ENCODE data around the gene MMP21. TPM values are rescaled to one million over a fixed set of nuclear protein-coding genes. Genes with fewer than 3 reads are reported as not detected.
A peak's percentile ranks its signal among the peaks of the same experiment; 100 is the strongest.

Gene MMP21
- total and polyA plus RNA-seq, 3 experiments from 2014 or later: 0.11 TPM; not detected in 2

GRCh38 chr10:125783957-125784356, 8.3 kb upstream of the MMP21 start:
- ChIA-PET POLR2A (interaction anchor here (0.7 kb wide), 1 partner anchor 37 kb away, joined by 3 read pairs; no protein-coding TSS in a partner anchor), CTCF (no interaction called here)
- no peak overlapping the region for H3K4me3 Mint-ChIP-seq
- H3K9me3 Mint-ChIP-seq: peaks cover 0 to 2% (median 0%) of the 10 kb centered on the region in 5 donors
- H3K27ac ChIP-seq (ENCODE audit: low read depth, low read length): no peak overlapping the region
- H3K27ac Mint-ChIP-seq: peak overlapping the region in 1 of 8 donors; percentile 75
- H3K4me1 Mint-ChIP-seq: peaks cover 17 to 21% (median 20%) of the 10 kb centered on the region in 3 donors
- no peaks in the 10 kb centered on the region for H3K27me3 Mint-ChIP-seq
- H3K36me3 ChIP-seq (ENCODE audit: insufficient read depth, low read length): no peaks in the 10 kb centered on the region
- no peak for DNase-seq
- H3K4me3 ChIP-seq (ENCODE audit: low read length): no peak overlapping the region
- no peaks in the 10 kb centered on the region for H3K9me3 ChIP-seq (ENCODE audit: low read length)
- peaks cover 10% of the 10 kb centered on the region for H3K4me1 ChIP-seq (ENCODE audit: insufficient read depth, low read length)
- no peaks in the 10 kb centered on the region for H3K27me3 ChIP-seq (ENCODE audit: insufficient read depth, low read length, poor library complexity, severe bottlenecking)
- H3K36me3 Mint-ChIP-seq: peaks cover 0 to 16% (median 3%) of the 10 kb centered on the region in 3 donors

- peaks cover 7% of the 10 kb centered on the region for H3K4me1 ChIP-seq (ENCODE audit: insufficient read depth, low read length)
- ChIA-PET CTCF (no interaction called here), POLR2A (no interaction called here)
- no peaks in the 10 kb centered on the region for H3K36me3 ChIP-seq (ENCODE audit: insufficient read depth, low read length)
- Mint-ChIP-seq H3K27ac (no peak overlapping the region), H3K4me1 (peaks cover 13 to 18% (median 15%) of the 10 kb centered on the region in 3 donors), H3K36me3 (peaks cover 0 to 11% (median 3%) of the 10 kb centered on the region in 3 donors), H3K27me3 (no peaks in the 10 kb centered on the region), H3K9me3 (peaks cover 0 to 2% (median 0%) of the 10 kb centered on the region in 5 donors), H3K4me3 (no peak overlapping the region)
- no peaks in the 10 kb centered on the region for H3K9me3 ChIP-seq (ENCODE audit: low read length)
- H3K27me3 ChIP-seq (ENCODE audit: insufficient read depth, low read length, poor library complexity, severe bottlenecking): no peaks in the 10 kb centered on the region
- H3K27ac ChIP-seq (ENCODE audit: low read depth, low read length): no peak overlapping the region
- DNase-seq: no peak
- H3K4me3 ChIP-seq (ENCODE audit: low read length): no peak overlapping the region
Observed at GRCh38 chr10:125783408-125783807, 7.8 kb upstream of the MMP21 start.

GRCh38 chr10:125782616-125783015, 7.0 kb upstream of the MMP21 start:
- POLR2A ChIA-PET: no interaction called here
- no peak overlapping the region for H3K27ac Mint-ChIP-seq
- H3K36me3 ChIP-seq (ENCODE audit: insufficient read depth, low read length): no peaks in the 10 kb centered on the region
- DNase-seq: no peak
- no peaks in the 10 kb centered on the region for H3K27me3 ChIP-seq (ENCODE audit: insufficient read depth, low read length, poor library complexity, severe bottlenecking)
- peaks cover 5 to 10% (median 7%) of the 10 kb centered on the region in 3 donors for H3K4me1 Mint-ChIP-seq
- no peaks in the 10 kb centered on the region for H3K4me1 ChIP-seq (ENCODE audit: insufficient read depth, low read length)
- no peak overlapping the region for H3K27ac ChIP-seq (ENCODE audit: low read depth, low read length)
- peaks cover 0 to 2% (median 0%) of the 10 kb centered on the region in 5 donors for H3K9me3 Mint-ChIP-seq
- CTCF ChIA-PET: no interaction called here
- H3K36me3 Mint-ChIP-seq: peaks cover 0 to 5% (median 3%) of the 10 kb centered on the region in 3 donors
- H3K27me3 Mint-ChIP-seq: no peaks in the 10 kb centered on the region
- H3K4me3 Mint-ChIP-seq: no peak overlapping the region
- H3K9me3 ChIP-seq (ENCODE audit: low read length): no peaks in the 10 kb centered on the region
- H3K4me3 ChIP-seq (ENCODE audit: low read length): no peak overlapping the region

- peaks cover 0 to 3% (median 2%) of the 10 kb centered on the region in 3 donors for H3K36me3 Mint-ChIP-seq
- no peaks in the 10 kb centered on the region for H3K27me3 Mint-ChIP-seq
- peak overlapping the region in 1 of 8 donors; percentile 50 for H3K27ac Mint-ChIP-seq
- peaks cover under 1 to 5% (median 1%) of the 10 kb centered on the region in 3 donors for H3K4me1 Mint-ChIP-seq
- ChIA-PET POLR2A (no interaction called here), CTCF (no interaction called here)
- no peaks in the 10 kb centered on the region for H3K4me1 ChIP-seq (ENCODE audit: insufficient read depth, low read length)
- DNase-seq: no peak
- no peaks in the 10 kb centered on the region for H3K27me3 ChIP-seq (ENCODE audit: insufficient read depth, low read length, poor library complexity, severe bottlenecking)
- peaks cover 0 to 2% (median 0%) of the 10 kb centered on the region in 5 donors for H3K9me3 Mint-ChIP-seq
- no peak overlapping the region for H3K27ac ChIP-seq (ENCODE audit: low read depth, low read length)
- H3K36me3 ChIP-seq (ENCODE audit: insufficient read depth, low read length): no peaks in the 10 kb centered on the region
- no peak overlapping the region for H3K4me3 Mint-ChIP-seq
- no peaks in the 10 kb centered on the region for H3K9me3 ChIP-seq (ENCODE audit: low read length)
- no peak overlapping the region for H3K4me3 ChIP-seq (ENCODE audit: low read length)
Observed at GRCh38 chr10:125782054-125782453, 6.4 kb upstream of the MMP21 start.

DNA sequence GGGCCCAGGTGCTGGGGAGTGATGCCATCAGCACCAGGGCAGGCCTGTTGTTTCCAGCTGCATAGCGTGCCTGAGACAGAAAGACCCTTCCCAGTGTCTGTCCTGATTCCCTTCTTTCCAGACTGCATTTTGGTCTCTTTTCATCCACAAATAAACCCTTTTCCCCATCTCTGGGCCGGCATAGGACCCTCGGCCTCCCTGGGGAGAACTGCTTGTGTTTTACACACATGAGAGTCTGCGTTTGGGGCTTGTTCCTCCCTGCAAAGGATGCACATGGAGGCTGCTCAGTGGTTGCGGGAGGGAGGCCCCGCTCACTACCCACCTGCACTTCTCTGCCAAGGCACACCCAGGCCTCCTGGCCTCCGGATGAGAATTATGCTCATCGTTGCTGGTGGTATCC, 5.8 kb upstream of the MMP21 start:
- Mint-ChIP-seq H3K36me3 (peaks cover 0 to 3% (median 0%) of the 10 kb centered on the region in 3 donors), H3K4me1 (no peaks in the 10 kb centered on the region), H3K27me3 (no peaks in the 10 kb centered on the region), H3K4me3 (no peak overlapping the region), H3K9me3 (peaks cover 0 to 1% (median 0%) of the 10 kb centered on the region in 5 donors), H3K27ac (no peak overlapping the region)
- DNase-seq: no peak
- ChIA-PET POLR2A (interaction anchor here (1.0 kb wide), 1 partner anchor 17 kb away, joined by 3 read pairs; no protein-coding TSS in a partner anchor), CTCF (no interaction called here)
- Histone ChIP-seq H3K36me3 (ENCODE audit: insufficient read depth, low read length) (no peaks in the 10 kb centered on the region), H3K9me3 (ENCODE audit: low read length) (no peaks in the 10 kb centered on the region), H3K4me1 (ENCODE audit: insufficient read depth, low read length) (no peaks in the 10 kb centered on the region), H3K4me3 (ENCODE audit: low read length) (no peak overlapping the region), H3K27ac (ENCODE audit: low read depth, low read length) (no peak overlapping the region), H3K27me3 (ENCODE audit: insufficient read depth, low read length, poor library complexity, severe bottlenecking) (no peaks in the 10 kb centered on the region)

- H3K4me3 Mint-ChIP-seq: no peak overlapping the region
- Histone ChIP-seq H3K4me3 (ENCODE audit: low read length) (no peak overlapping the region), H3K36me3 (ENCODE audit: insufficient read depth, low read length) (no peaks in the 10 kb centered on the region), H3K9me3 (ENCODE audit: low read length) (no peaks in the 10 kb centered on the region), H3K27ac (ENCODE audit: low read depth, low read length) (no peak overlapping the region), H3K27me3 (ENCODE audit: insufficient read depth, low read length, poor library complexity, severe bottlenecking) (no peaks in the 10 kb centered on the region), H3K4me1 (ENCODE audit: insufficient read depth, low read length) (no peaks in the 10 kb centered on the region)
- no peak overlapping the region for H3K27ac Mint-ChIP-seq
- H3K36me3 Mint-ChIP-seq: no peaks in the 10 kb centered on the region
- ChIA-PET POLR2A (no interaction called here), CTCF (no interaction called here)
- no peak for DNase-seq
- H3K4me1 Mint-ChIP-seq: no peaks in the 10 kb centered on the region
- peaks cover 0 to 1% (median 0%) of the 10 kb centered on the region in 5 donors for H3K9me3 Mint-ChIP-seq
- H3K27me3 Mint-ChIP-seq: no peaks in the 10 kb centered on the region
Observed at GRCh38 chr10:125779403-125780327, 4.0 kb upstream of the MMP21 start.

DNA sequence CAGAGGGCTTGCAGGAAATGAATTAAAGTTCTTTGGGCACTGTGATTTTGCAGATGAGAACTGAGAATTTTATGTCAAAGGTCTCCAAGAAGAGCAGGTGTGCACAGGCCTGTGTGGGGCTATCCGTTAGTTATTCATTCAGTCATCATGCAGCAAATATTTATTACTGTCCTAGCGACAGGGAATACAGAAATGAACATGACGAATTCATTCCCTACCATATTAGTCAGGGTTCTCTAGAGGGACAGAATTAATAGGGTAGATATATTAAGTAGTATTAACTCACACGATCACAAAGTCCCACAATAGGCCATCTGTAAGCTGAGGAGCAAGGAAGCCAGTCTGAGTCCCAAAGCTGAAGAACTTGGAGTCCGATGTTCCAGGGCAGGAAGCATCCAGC, 2.9 kb upstream of the MMP21 start:
- Mint-ChIP-seq H3K27ac (no peak overlapping the region), H3K4me1 (no peaks in the 10 kb centered on the region), H3K36me3 (peaks cover 0 to 2% (median 0%) of the 10 kb centered on the region in 3 donors), H3K27me3 (no peaks in the 10 kb centered on the region), H3K9me3 (peaks cover 0 to 1% (median 0%) of the 10 kb centered on the region in 5 donors), H3K4me3 (no peak overlapping the region)
- CTCF ChIA-PET: no interaction called here
- Histone ChIP-seq H3K27me3 (ENCODE audit: insufficient read depth, low read length, poor library complexity, severe bottlenecking) (no peaks in the 10 kb centered on the region), H3K4me3 (ENCODE audit: low read length) (no peak overlapping the region), H3K36me3 (ENCODE audit: insufficient read depth, low read length) (no peaks in the 10 kb centered on the region), H3K27ac (ENCODE audit: low read depth, low read length) (no peak overlapping the region), H3K9me3 (ENCODE audit: low read length) (no peaks in the 10 kb centered on the region), H3K4me1 (ENCODE audit: insufficient read depth, low read length) (no peaks in the 10 kb centered on the region)
- POLR2A ChIA-PET: no interaction called here
- DNase-seq: no peak

- H3K4me1 Mint-ChIP-seq: no peaks in the 10 kb centered on the region
- H3K27me3 Mint-ChIP-seq: peaks cover 0 to 4% of the 10 kb centered on the region in 2 donors
- CTCF ChIA-PET: no interaction called here
- H3K9me3 Mint-ChIP-seq: peaks cover 0 to 1% (median 0%) of the 10 kb centered on the region in 5 donors
- H3K4me1 ChIP-seq (ENCODE audit: insufficient read depth, low read length): no peaks in the 10 kb centered on the region
- H3K36me3 Mint-ChIP-seq: peaks cover 0 to 2% (median 0%) of the 10 kb centered on the region in 3 donors
- H3K27ac Mint-ChIP-seq: no peak overlapping the region
- POLR2A ChIA-PET: no interaction called here
- H3K27me3 ChIP-seq (ENCODE audit: insufficient read depth, low read length, poor library complexity, severe bottlenecking): no peaks in the 10 kb centered on the region
- no peaks in the 10 kb centered on the region for H3K36me3 ChIP-seq (ENCODE audit: insufficient read depth, low read length)
- no peak overlapping the region for H3K4me3 Mint-ChIP-seq
- no peaks in the 10 kb centered on the region for H3K9me3 ChIP-seq (ENCODE audit: low read length)
- no peak overlapping the region for H3K4me3 ChIP-seq (ENCODE audit: low read length)
- no peak overlapping the region for H3K27ac ChIP-seq (ENCODE audit: low read depth, low read length)
- DNase-seq: no peak
Observed at GRCh38 chr10:125777806-125778205, 2.2 kb upstream of the MMP21 start.
